Motor neuron (in vitro differentiated cells): ENCODE measurements around the gene CLEC14A. TPM values are rescaled to one million over a fixed set of nuclear protein-coding genes. Genes with fewer than 3 reads are reported as not detected.
A peak's percentile ranks its signal among the peaks of the same experiment; 100 is the strongest.

Experiments
- ATAC-seq, 8 experiments: fragments of 200-7000 bp; cut with Tn5 transposase; replicated peaks in 6 of 8; 2 replicates each; pipeline ENCODE4 v1.8.0; 2021; ENCODE audit warnings: mild to moderate bottlenecking in 8 of 8, moderate library complexity in 8 of 8
- H3K27ac ChIP-seq, 2 donors: fragments of 250-450 bp; sonication (Bioruptor Pico); 2 replicates each; pipeline ENCODE4 v1.9.0; 2021; ENCODE audit warnings: antibody characterized with exemption in 2 of 2, mild to moderate bottlenecking in 2 of 2, moderate library complexity in 1 of 2
- H3K4me1 ChIP-seq, 2 donors: fragments of 250-450 bp; sonication (Bioruptor Pico); replicated peaks in 1 of 2; 2 replicates each; pipeline ENCODE4 v1.6.1; 2021; ENCODE audit warnings: antibody characterized with exemption in 2 of 2, mild to moderate bottlenecking in 2 of 2, moderate library complexity in 1 of 2
- H3K4me3 ChIP-seq, 5 donors: fragments of 250-450 bp; sonication (Bioruptor Pico); 2 replicates each; pipeline ENCODE4 v1.9.0; 2021; ENCODE audit warnings: antibody characterized with exemption in 5 of 5, mild to moderate bottlenecking in 5 of 5, moderate library complexity in 4 of 5
- WGBS, 10 experiments: fragments of 450-650 bp; shearing (Covaris generic); methylation state at CpG; one replicate each; pipeline ENCODE4 v1.0.0; 2022; 5-methylcytosine and 5-hydroxymethylcytosine counted together
- in situ Hi-C, 9 experiments: fragments of 400-800 bp; cut with MboI; loops; one replicate each; pipeline ENCODE4 v1.15.0; 2021; ENCODE audit warnings: low sequenced_read_pairs in 9 of 9, low pct_unique_long_range_greater_than_20kb in 2 of 9; ENCODE audit not compliant: unreplicated experiment in 9 of 9
- total RNA-seq, 8 experiments: library from RNA; unstranded; fragments of 300-600 nt; gene quantifications; 2 replicates each; pipeline versions ENCODE4 v1.2.3 to v1.2.4, GENCODE V29; 2022

CLEC14A gene
- total RNA-seq, 8 experiments from 2014 or later, result 0.13 to 1.9 (median 0.54) TPM; not detected in 4

DNA sequence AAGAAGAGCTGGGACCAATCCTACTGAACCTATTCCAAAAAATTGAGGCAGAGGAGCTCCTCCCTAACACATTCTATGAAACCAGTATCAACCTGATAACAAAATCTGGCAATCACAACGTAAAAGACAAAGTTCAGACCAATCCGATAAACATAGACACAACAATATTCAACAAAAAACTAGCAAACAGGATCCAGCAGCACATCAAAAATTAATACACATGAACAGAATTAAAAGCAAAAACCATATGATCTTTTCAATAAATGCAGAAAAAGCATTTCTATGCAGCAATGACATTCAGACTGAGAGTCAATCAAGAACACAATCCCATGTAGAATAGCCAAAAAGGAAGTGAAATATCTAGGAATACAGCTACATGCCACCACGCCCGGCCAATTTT is 7.0 kb upstream of the CLEC14A start:
- WGBS, 10 experiments, result 51 to 92% (median 72%) methylated on average over 2 to 4 of the region's 4 CpGs; no CpG with 5 or more reads in 2 of the 10 experiments
- Histone ChIP-seq H3K4me3 (no peak overlapping the region), H3K4me1 (no peaks in the 10 kb centered on the region), H3K27ac (no peak overlapping the region)
- no peak for ATAC-seq
- in situ Hi-C loops, result no loop called here

DNA sequence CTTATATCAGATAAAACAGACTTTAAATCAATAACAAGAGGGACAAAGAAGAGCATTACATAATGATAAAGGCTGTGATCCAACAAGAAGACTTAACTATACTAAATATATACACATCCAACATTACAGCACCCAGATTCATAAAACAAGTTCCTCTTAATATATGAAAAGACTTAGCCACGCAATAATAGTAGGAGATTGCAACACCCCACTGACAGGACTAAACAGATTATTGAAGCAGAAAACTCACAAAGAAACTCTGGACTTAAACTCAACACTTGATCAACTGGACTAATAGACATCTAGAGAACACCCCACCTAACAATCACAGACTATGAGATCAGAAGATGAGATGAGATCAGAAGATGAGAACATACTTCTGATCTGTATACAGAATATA is 5.7 kb upstream of the CLEC14A start:
- in situ Hi-C loops, result no loop called here
- no peak overlapping the region for H3K27ac ChIP-seq
- no peak overlapping the region for H3K4me3 ChIP-seq
- H3K4me1 ChIP-seq, result no peaks in the 10 kb centered on the region
- no peak for ATAC-seq
- WGBS, 10 experiments, result 0 to 100% (median 60%) methylated on average over 1 of the region's 1 CpG; no CpG with 5 or more reads in 1 of the 10 experiments

DNA sequence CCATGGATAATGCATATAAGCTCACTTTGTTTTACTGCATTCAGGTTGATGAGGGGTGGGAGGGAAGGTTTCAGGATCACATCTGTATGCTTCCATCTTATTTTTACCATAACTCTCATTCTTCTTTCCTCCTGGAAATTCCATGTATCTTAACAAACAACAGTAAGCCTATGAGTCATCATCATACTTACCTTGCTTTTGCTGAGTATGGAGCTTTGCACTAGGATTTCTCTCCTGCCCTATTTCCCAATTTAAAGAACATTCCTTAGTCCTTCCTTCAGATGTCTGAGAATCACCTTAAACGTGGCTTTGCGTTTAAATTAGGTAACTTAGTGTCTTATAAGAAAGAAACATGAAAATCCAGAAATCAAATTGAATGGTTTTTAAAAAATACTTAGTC is 1.6 kb upstream of the CLEC14A start:
- Histone ChIP-seq H3K27ac (no peak overlapping the region), H3K4me3 (no peak overlapping the region), H3K4me1 (no peaks in the 10 kb centered on the region)
- WGBS, 10 experiments, result 41 to 94% (median 79%) methylated on average over 2 of the region's 2 CpGs; no CpG with 5 or more reads in 2 of the 10 experiments
- no peak for ATAC-seq
- in situ Hi-C loops, result no loop called here

DNA sequence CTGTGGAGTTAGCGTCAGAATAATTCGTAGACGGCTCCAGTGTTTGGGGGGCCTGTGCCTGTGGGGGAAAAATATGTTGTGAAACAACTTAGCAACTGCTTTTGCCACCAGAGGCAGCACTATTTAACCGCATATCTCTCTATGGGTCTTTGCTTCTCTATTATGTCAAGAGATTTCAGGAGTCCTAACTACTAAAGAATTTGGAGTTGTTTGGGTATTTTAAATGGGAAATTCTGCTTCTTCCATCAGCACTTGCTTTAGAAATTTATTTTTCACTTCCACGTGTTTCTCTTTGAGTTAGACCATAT is 594 bp upstream of the CLEC14A start:
- no peak overlapping the region for H3K27ac ChIP-seq
- in situ Hi-C loops, result no loop called here
- H3K4me1 ChIP-seq, result no peaks in the 10 kb centered on the region
- WGBS, 10 experiments, result 23 to 100% (median 75%) methylated on average over 2 to 5 of the region's 5 CpGs; no CpG with 5 or more reads in 1 of the 10 experiments
- no peak for ATAC-seq
- H3K4me3 ChIP-seq, result no peak overlapping the region

DNA sequence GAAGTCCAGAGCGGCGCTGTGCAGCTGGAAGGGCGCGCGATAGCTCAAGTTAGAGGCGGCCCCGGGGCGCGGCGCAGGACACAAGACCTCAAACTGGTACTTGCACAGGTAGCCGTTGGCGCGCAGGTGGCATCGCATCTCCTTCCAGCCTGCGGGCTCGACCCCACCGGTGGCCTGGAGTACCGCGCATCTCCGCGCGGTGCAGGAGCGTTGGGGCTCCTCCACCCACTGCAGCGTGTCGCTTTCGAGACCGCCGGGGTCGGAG is 553 bp downstream of the CLEC14A start:
- in situ Hi-C loops, result no loop called here

DNA sequence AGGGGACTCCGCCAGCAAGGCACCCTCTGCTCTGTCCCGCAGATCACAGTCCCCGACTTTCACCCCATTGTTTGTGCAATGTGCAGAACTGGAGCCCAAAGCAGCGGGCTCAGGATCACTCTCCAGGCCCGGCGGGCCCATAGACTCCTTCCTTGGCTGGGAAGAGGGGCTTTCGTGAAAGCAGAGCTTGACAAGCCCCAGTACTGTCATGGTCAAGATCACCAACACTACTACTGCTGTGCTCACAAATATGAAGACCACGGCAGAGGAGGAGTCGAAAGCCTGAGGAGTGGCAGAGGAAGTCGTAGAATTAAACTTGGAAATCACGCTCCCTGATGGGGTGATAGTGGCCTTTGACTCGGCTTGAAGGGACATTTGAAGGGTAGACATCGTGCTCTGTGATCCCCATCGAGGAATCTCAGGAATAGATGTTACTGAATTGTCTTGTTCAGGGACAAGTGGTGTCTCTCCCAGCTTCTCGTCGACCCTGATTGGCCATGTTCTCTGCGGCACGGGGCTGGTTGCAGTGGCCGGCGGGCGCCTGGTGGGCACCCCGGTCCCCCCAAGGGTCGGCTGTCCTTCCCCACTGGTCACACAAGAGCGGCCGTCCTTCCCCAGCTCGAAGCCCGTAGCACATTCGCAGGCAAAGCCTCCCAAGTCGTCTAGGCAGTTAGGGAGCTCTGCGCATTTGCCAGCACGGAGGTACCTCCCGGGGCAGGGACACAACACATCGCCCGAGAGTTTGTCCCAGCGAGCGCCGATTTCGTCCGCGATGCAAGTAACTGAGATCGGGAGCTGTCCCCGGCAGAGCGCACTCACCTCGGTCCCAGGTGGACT is 1.1 kb downstream of the CLEC14A start:
- in situ Hi-C loops, result no loop called here
- H3K4me1 ChIP-seq, result no peaks in the 10 kb centered on the region
- WGBS, 10 experiments, result 14 to 79% (median 36%) methylated on average over 2 to 18 of the region's 44 CpGs; no CpG with 5 or more reads in 2 of the 10 experiments
- ATAC-seq, result peak in 2 of 8 experiments; percentile 8 to 71
- H3K4me3 ChIP-seq, result peak overlapping the region in 4 of 5 donors; percentile 2 to 18 (median 3)
- H3K27ac ChIP-seq, result no peak overlapping the region

More for the DNA sequence above, 553 bp downstream of the CLEC14A start:
- H3K4me1 ChIP-seq, result no peaks in the 10 kb centered on the region
- peak overlapping the region in 4 of 5 donors; percentile 2 to 18 (median 3) for H3K4me3 ChIP-seq
- 0 to 19% (median 0%) methylated on average over 1 to 5 of the region's 29 CpGs; no CpG with 5 or more reads in 7 of the 10 experiments for WGBS, 10 experiments
- ATAC-seq, result peak in 6 of 8 experiments; percentile 28 to 80 (median 37)
- no peak overlapping the region for H3K27ac ChIP-seq

DNA sequence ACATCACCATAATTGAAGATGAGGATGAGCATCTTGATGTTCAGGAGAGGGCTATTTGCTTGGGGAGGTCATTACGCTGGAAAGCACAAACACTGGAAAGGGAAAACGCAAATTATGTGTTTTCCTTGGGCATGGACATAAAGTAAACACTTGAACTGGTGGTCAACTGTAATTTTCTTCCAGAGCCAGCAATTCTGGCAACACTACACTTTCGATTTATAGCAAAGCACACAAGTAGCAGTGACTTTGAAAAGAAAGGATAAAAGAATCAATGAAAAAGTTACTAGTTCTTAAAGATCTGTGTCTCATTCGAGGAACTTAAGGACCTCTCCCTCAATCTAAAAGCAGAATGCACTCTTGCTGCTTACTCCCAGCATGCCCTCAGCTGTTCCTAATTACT is 2.2 kb downstream of the CLEC14A start:
- no peaks in the 10 kb centered on the region for H3K4me1 ChIP-seq
- no peak overlapping the region for H3K27ac ChIP-seq
- no peak for ATAC-seq
- in situ Hi-C loops, result no loop called here
- no peak overlapping the region for H3K4me3 ChIP-seq
- WGBS, 10 experiments, result 31 to 100% (median 69%) methylated on average over 1 to 4 of the region's 4 CpGs

DNA sequence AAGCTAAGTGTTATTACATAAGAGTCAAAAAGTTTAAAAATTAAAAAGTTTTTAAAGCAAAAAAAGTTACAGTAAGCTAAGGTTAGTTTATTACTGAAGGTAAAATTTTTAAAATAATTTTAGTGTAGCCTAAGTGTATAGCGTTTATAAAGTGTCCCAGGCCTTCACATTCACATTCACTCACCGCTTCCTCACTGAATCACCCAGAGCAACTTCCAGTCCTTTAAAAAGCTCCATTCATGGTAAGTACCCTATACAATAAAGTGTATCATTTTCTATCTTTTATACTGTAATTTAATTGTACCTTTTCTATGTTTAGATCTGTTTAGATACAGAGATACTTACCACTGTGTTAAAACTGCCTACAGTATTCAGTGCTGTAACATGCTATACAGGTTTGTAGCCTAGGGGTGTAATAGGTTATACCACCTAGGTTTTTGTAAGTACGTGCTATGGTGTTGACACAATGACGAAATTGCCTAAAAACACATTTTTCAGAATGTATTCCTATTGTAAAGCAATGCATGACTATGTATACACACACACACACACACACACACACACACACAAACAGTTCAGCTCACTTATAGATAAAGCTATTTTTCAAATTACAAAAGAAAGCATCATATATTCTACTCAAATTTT is 3.7 kb downstream of the CLEC14A start:
- in situ Hi-C loops, result no loop called here
- H3K27ac ChIP-seq, result no peak overlapping the region
- H3K4me3 ChIP-seq, result no peak overlapping the region
- 52 to 100% (median 87%) methylated on average over 1 to 4 of the region's 4 CpGs for WGBS, 10 experiments
- no peaks in the 10 kb centered on the region for H3K4me1 ChIP-seq
- no peak for ATAC-seq

DNA sequence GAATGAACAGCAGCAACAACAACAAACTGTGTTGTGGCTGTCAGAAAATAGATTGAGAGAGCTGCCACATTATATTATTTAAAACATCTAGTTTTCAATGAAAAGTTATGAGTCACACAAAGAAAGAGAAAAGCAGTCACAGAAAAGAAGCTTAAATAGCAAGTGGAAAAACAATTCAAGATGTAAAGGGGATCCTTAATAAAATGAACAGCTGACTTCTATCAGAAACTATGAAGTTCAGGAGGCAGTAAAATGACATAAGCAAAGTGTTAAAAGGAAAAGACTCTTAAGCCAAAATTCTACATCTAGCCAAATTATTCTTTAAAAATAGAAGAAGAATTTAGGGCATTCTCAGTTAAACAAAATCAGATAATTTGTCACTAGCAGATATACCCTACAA is 5.6 kb downstream of the CLEC14A start:
- no peak for ATAC-seq
- in situ Hi-C loops, result no loop called here
- H3K4me3 ChIP-seq, result no peak overlapping the region
- no peaks in the 10 kb centered on the region for H3K4me1 ChIP-seq
- no peak overlapping the region for H3K27ac ChIP-seq

DNA sequence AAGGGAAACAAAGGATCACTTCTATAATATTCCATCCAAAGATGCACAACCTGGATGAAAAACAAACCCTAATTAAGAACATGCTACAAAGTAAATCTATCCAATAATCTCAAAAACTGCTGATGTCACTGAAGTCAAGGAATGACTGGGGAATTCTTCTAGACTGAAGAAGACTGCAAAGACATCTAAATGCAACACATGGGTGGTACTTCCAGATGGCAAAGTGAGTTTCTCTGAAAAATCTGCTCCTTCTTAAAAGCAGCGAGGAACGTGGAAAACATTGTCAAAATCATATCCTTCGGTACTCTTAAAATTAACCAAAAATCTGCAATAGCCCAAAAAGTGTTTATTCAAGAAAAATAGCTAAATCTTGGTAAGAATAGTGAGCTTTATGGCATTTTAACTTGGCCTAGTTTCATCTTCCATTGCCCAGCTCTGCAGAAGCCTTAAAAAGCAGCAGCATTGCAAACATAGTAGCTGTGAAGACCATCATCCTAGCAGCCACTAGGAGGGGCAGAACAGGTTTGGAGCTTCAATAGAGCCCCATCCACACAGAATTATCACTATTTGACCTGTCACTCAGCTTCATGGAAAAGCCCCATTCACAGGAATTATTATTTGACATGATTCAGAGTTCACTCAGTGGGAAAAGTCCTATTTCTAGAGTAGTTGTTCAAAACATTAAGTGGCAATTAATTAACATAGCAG is 7.4 kb downstream of the CLEC14A start:
- in situ Hi-C loops, result no loop called here
- Histone ChIP-seq H3K27ac (no peak overlapping the region), H3K4me1 (no peaks in the 10 kb centered on the region), H3K4me3 (no peak overlapping the region)
- 36 to 100% (median 89%) methylated on average over 1 to 3 of the region's 3 CpGs for WGBS, 10 experiments
- peak in 1 of 8 experiments; percentile 51 for ATAC-seq

DNA sequence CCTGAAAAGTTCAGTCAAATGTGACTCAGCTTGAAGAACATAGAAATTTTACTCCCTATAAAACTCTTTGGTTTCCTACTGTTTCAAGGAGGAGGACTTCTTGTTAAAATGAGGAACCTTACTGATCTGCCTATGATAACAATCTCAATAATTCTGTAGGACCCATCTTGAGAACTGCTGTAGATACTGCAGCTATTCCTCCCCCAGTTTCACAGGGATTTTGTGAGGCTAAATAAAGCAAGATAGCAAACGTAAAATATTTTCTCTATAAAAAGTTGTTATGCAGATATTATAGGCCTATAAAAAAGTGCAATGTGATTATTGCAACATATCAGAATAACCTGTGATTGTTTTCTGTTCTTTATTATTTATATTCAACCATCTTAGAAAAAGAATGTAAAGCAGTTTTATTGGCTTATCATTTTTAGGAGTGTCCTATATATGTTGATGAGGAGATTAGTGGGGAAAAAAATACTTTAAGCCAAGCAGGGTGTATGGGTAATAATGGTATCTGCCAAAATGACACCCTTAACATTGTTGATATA is 12.1 kb downstream of the CLEC14A start:
- ATAC-seq, result no peak

DNA sequence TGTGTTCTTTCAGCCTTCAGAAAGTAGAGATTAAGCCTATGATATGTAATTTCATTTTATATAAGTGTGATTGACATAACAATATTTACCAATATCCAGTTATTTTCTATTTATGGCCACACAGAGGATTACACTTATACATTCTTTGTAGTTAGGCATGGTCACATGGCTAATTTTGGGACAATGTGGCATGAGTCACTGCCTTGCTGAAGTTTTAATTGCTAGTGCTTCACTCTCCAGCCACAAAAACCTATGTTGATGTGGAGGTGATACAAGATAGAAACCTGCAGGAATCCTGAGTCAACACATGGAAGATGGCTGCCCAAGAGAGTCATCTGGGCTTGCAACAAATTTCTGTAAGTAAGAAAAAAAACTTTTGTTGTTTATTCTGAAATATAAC is 17.0 kb downstream of the CLEC14A start:
- no peak overlapping the region for H3K27ac ChIP-seq
- H3K4me1 ChIP-seq, result no peaks in the 10 kb centered on the region
- in situ Hi-C loops, result no loop called here
- H3K4me3 ChIP-seq, result no peak overlapping the region
- ATAC-seq, result no peak

More for the DNA sequence above, 12.1 kb downstream of the CLEC14A start:
- no peak overlapping the region for H3K4me3 ChIP-seq
- WGBS, 10 experiments, result 17 to 71% (median 59%) methylated on average over 1 of the region's 1 CpG; no CpG with 5 or more reads in 2 of the 10 experiments
- no peaks in the 10 kb centered on the region for H3K4me1 ChIP-seq
- no peak overlapping the region for H3K27ac ChIP-seq
- in situ Hi-C loops, result no loop called here

DNA sequence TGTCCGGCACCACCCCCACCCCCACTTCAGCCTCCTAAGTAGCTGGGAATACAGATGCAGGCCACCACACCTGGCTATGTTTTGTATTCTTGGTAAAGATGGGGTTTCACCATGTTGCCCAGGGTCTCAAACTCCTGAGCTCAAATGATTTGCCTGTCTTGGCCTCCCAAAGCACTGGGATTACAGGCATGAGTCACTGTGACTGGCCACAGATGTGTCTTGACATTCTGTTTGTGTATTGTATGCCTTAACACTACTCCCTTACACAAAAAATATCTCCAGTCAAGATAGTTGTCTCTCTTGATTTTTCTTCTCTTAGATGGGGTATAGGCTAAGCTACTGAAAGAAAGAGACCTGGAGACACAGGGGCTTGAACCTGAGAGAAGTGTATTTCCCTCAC is 17.6 kb downstream of the CLEC14A start:
- Histone ChIP-seq H3K4me1 (no peaks in the 10 kb centered on the region), H3K4me3 (no peak overlapping the region), H3K27ac (no peak overlapping the region)
- in situ Hi-C loops, result no loop called here
- ATAC-seq, result no peak
- no CpG with 5 or more reads among the region's 1 CpG for WGBS, 10 experiments
